Left lung (tissue), 10 donors: ENCODE measurements around the gene SLC35B3. TPM values are rescaled to one million over a fixed set of nuclear protein-coding genes. Genes with fewer than 3 reads are reported as not detected.
"Not testable (repeated sequence)": the region's sequence is repeated elsewhere in the genome, so short reads cannot be mapped to it uniquely, and the experiment has no call there.

Experiments
- ATAC-seq: fragments of 200-7000 bp; cut with Tn5 transposase; one replicate; pipeline ENCODE4 v1.9.1; 2020; ENCODE audit warnings: moderate library complexity
- DNase-seq, 4 donors: peaks; one replicate each; pipeline ENCODE4 v3.0.0-alpha.2; 2013 to 2020
- H3K27ac ChIP-seq, 2 donors: fragments of 200-600 bp; sonication (generic) in 1 of 2; one replicate each; pipeline versions ENCODE4 v1.5.0 to v1.8.0; 2020 to 2021
- H3K27me3 ChIP-seq, 2 donors: fragments of 200-600 bp; sonication (generic) in 1 of 2; one replicate each; pipeline versions ENCODE4 v1.5.0 to v1.8.0; 2020 to 2021
- H3K36me3 ChIP-seq, 2 donors: fragments of 200-600 bp; sonication (generic) in 1 of 2; one replicate each; pipeline versions ENCODE4 v1.5.0 to v1.8.0; 2020 to 2021
- H3K4me1 ChIP-seq, 2 donors: fragments of 200-600 bp; one replicate each; pipeline ENCODE4 v1.8.0; 2021
- H3K4me3 ChIP-seq, 2 donors: fragments of 200-600 bp; sonication (generic) in 1 of 2; one replicate each; pipeline versions ENCODE4 v1.5.0 to v1.8.0; 2020 to 2021; ENCODE audit warnings: mild to moderate bottlenecking in 1 of 2
- H3K9me3 ChIP-seq, 2 donors: fragments of 200-600 bp; sonication (generic) in 1 of 2; one replicate each; pipeline versions ENCODE4 v1.5.0 to v1.8.0; 2020 to 2021
- intact Hi-C, 2 donors: fragments of 100-400 bp; cut with DNase I; formaldehyde crosslinking; loops; one replicate each; pipeline versions ENCODE4 v1.11.2 to v1.14.2; 2022
- polyA plus RNA-seq, 6 donors: library from polyadenylated mRNA; unstranded; fragments of 120-200 nt; gene quantifications; one replicate each; pipeline ENCODE4 v1.2.1, GENCODE V29; 2013; ENCODE audit not compliant: insufficient read length in 6 of 6
- total RNA-seq, 2 donors: library from RNA; stranded (reverse); fragmentation: NEBNext Ultra II Directional; extraction: Animal tissue kit (Norgen Biotek cat#: 25700); gene quantifications; one replicate each; pipeline ENCODE4 v1.2.1, GENCODE V29; 2021
- TF ChIP-seq, protein P1 (sequence below), 2 donors: fragments of 200-600 bp; sonication (generic) in 1 of 2; IDR thresholded peaks; one replicate each; pipeline versions ENCODE4 v1.5.0 to v1.8.0; 2021; ENCODE audit warnings: antibody characterized with exemption in 2 of 2
- donor health status: DM: no; HTN: yes; CAD: no.
- donor health status: DM: no; HTN: no; CAD: no.

SLC35B3 gene
- total and polyA plus RNA-seq, 8 donors = 21.6 to 33.7 (median 31.2) TPM

DNA sequence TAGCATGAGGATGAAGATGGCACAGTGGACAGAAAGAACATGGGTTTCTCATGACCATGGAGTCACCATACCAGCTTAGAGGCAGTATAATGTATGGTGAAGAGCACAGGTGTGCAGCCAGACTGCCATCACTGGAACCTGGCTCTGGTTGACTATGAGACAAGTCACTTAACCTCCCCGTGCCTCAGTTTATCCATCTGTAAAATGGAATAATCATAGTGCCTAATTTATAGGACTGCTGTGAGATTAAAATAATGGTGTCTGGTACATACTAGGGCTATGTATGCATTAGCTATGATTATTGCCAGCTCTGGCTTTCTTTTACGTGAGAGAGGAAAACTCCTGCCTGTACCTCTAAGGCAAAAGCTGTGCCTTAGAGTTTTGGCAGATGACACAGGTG is 19.4 kb downstream of the SLC35B3 start:
- DNase-seq (no peak), ATAC-seq (no peak)
- Histone ChIP-seq H3K27ac (no peak overlapping the region), H3K27me3 (no peaks in the 10 kb centered on the region), H3K36me3 (peaks cover 0 to 92% of the 10 kb centered on the region in 2 donors), H3K4me1 (no peaks in the 10 kb centered on the region), H3K9me3 (no peaks in the 10 kb centered on the region), H3K4me3 (no peak overlapping the region)
- TF ChIP-seq, protein P1, sequence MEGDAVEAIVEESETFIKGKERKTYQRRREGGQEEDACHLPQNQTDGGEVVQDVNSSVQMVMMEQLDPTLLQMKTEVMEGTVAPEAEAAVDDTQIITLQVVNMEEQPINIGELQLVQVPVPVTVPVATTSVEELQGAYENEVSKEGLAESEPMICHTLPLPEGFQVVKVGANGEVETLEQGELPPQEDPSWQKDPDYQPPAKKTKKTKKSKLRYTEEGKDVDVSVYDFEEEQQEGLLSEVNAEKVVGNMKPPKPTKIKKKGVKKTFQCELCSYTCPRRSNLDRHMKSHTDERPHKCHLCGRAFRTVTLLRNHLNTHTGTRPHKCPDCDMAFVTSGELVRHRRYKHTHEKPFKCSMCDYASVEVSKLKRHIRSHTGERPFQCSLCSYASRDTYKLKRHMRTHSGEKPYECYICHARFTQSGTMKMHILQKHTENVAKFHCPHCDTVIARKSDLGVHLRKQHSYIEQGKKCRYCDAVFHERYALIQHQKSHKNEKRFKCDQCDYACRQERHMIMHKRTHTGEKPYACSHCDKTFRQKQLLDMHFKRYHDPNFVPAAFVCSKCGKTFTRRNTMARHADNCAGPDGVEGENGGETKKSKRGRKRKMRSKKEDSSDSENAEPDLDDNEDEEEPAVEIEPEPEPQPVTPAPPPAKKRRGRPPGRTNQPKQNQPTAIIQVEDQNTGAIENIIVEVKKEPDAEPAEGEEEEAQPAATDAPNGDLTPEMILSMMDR (IDR thresholded peaks at IDR 0.05) = no peak
- intact Hi-C loops = no loop called here

DNA sequence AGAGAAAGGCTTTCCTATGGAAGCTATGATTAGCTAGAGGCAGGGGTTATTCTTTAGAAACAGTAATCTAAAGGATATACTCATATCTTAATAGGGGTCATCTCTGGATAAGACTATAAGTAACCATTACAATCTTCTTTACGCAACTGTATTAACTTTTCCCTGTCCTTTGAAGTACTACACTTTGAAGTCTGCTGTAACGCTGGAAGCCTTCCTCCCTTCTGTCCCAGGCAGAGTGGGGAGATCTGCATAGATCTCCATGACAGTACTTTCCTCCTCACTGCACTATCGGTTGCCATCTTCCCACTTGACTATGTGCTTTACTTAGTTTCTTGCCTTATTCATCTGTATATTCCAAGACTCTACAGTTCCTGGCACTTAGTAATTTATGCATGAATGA is 20.1 kb downstream of the SLC35B3 start:
- TF ChIP-seq, protein P1 (IDR thresholded peaks at IDR 0.05) = no peak
- H3K4me1 ChIP-seq = no peaks in the 10 kb centered on the region
- no peak overlapping the region for H3K27ac ChIP-seq
- DNase-seq (no peak), ATAC-seq (no peak)
- intact Hi-C loops = no loop called here
- no peaks in the 10 kb centered on the region for H3K27me3 ChIP-seq
- no peak overlapping the region for H3K4me3 ChIP-seq
- peaks cover 0 to 92% of the 10 kb centered on the region in 2 donors for H3K36me3 ChIP-seq
- no peaks in the 10 kb centered on the region for H3K9me3 ChIP-seq

DNA sequence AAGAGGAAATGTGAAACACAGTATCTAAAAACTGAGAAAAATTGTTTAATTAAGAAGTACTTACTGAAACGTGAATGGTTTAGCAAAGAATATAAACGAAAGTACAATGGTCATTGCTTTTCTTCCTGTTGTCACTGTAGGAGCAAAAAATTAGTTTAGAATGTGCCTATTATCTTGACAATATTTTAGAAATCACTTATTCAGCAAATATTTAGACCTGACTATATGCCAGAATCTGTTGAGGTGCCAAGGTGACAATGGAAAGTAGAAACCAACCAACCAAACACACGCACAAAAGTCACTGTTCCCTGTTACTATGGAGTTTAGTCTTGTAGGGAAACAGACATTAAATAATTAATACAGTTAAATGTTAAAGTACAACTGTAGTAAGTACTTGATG is 20.5 kb downstream of the SLC35B3 start:
- Histone ChIP-seq H3K27me3 (no peaks in the 10 kb centered on the region), H3K4me1 (no peaks in the 10 kb centered on the region), H3K27ac (no peak overlapping the region), H3K9me3 (no peaks in the 10 kb centered on the region), H3K36me3 (peaks cover 0 to 92% of the 10 kb centered on the region in 2 donors), H3K4me3 (no peak overlapping the region)
- ATAC-seq (no peak), DNase-seq (no peak)
- TF ChIP-seq, protein P1 (IDR thresholded peaks at IDR 0.05) = no peak
- intact Hi-C loops = no loop called here

DNA sequence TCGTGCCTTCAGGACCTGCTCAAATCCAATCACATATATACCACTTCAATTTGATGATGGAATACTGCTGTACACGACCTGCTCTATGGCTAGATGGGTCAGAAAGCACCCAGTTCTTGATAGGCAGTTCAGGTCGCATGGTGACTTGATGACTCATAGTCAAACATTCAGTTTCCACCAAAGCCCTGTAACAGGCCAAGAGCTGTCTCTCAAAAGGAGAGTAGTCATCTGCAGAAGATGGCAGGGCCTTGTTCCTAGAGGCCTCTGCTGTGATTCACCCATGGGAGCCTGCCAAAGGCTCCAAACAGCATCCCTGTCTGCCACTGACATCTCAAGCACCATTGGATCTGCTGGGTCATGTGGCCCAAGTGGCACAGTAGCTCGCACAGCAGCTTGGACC is 29.4 kb downstream of the SLC35B3 start:
- H3K27ac ChIP-seq, H3K9me3 ChIP-seq, H3K4me1 ChIP-seq, H3K4me3 ChIP-seq, DNase-seq, H3K27me3 ChIP-seq, ATAC-seq, intact Hi-C loops: not testable (repeated sequence)
- H3K36me3 ChIP-seq = peaks cover 0 to 22% of the 10 kb centered on the region in 2 donors

DNA sequence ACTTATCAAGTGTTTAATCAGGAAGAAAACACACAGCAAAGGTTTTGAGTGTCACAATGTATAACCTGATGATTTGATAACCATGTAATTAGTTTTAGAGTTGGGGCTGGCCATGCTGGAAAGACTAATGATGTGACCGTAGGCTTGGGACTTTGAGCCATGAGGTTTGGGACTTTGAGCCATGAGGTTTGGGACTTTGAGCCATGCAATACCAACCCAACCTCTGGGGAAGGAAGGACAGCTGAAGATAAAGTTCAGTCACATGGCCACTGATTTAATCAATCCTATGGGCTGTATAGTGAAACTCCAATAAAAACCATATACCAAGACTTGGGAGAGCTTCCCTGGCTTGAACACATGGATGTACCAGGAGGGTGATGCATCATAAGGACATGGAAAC is 32.8 kb downstream of the SLC35B3 start:
- no peak overlapping the region for H3K27ac ChIP-seq
- no peaks in the 10 kb centered on the region for H3K9me3 ChIP-seq
- no peaks in the 10 kb centered on the region for H3K4me1 ChIP-seq
- intact Hi-C loops = no loop called here
- no peak for DNase-seq
- no peaks in the 10 kb centered on the region for H3K36me3 ChIP-seq
- ATAC-seq = no peak
- no peaks in the 10 kb centered on the region for H3K27me3 ChIP-seq
- TF ChIP-seq, protein P1 (IDR thresholded peaks at IDR 0.05) = no peak
- no peak overlapping the region for H3K4me3 ChIP-seq

DNA sequence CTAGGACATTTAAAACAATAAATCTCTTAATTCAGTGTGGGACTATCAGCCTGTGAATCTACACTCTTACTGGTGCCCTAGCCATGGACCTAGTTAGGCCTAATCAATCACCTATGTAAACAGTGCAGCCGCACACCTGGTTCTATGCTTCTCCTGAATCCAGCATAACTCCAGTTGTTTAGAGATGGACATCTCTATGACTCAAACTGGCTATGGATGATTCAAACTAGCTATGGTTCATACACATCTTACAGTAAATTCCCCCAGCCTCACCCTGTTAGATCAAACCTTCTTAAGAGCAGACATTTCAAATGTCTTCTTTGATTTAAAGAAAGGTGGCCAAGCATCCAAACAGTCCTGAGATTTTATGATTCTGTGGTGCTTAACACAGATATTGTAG is 34.7 kb downstream of the SLC35B3 start:
- intact Hi-C loops = no loop called here
- no peak for ATAC-seq

More for the DNA sequence above, 34.7 kb downstream of the SLC35B3 start:
- H3K36me3 ChIP-seq = no peaks in the 10 kb centered on the region
- TF ChIP-seq, protein P1 (IDR thresholded peaks at IDR 0.05) = no peak
- no peak for DNase-seq
- no peaks in the 10 kb centered on the region for H3K27me3 ChIP-seq
- no peaks in the 10 kb centered on the region for H3K9me3 ChIP-seq
- no peak overlapping the region for H3K27ac ChIP-seq
- no peaks in the 10 kb centered on the region for H3K4me1 ChIP-seq
- H3K4me3 ChIP-seq = no peak overlapping the region
